Uterus (tissue), 2 donors: ENCODE results near the gene BTBD9.

Source experiments
- POLR2A ChIP-seq, 2 donors: fragments of 450-650 bp; IDR thresholded peaks; one replicate each; pipeline ENCODE4 v1.6.1; 2016; ENCODE audit warnings: antibody characterized with exemption in 2 of 2, mild to moderate bottlenecking in 1 of 2, moderate library complexity in 1 of 2
- TF ChIP-seq, protein P1 (sequence below), 4 experiments: fragments of 200-600 bp in 2 of 4; fragments of 450-650 bp in 2 of 4; sonication (generic) in 2 of 4; IDR thresholded peaks; one replicate each; pipeline ENCODE4 v1.5.1; 2016 to 2019; ENCODE audit warnings: antibody characterized with exemption in 4 of 4, mild to moderate bottlenecking in 2 of 4, moderate library complexity in 1 of 4

DNA sequence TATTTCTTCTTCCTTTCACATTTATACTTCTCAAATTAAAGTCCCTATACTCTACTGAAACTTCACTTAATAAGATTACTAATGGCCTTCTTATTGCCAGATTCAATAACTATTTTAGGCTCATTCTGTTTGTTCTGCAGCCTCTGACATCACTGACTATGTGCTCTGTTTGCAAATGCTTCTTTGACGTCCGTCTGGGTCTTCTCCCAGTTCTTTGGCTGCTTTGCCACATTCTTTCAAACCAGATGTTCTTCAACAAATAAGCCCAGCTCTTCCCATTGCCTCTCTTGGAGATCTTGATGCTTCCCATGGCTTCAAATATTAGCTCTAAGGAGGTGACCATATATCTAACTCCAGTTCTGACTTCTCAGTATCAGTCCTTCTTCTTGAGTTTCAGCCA, 117.4 kb downstream of the BTBD9 start:
- TF ChIP-seq, protein P1, sequence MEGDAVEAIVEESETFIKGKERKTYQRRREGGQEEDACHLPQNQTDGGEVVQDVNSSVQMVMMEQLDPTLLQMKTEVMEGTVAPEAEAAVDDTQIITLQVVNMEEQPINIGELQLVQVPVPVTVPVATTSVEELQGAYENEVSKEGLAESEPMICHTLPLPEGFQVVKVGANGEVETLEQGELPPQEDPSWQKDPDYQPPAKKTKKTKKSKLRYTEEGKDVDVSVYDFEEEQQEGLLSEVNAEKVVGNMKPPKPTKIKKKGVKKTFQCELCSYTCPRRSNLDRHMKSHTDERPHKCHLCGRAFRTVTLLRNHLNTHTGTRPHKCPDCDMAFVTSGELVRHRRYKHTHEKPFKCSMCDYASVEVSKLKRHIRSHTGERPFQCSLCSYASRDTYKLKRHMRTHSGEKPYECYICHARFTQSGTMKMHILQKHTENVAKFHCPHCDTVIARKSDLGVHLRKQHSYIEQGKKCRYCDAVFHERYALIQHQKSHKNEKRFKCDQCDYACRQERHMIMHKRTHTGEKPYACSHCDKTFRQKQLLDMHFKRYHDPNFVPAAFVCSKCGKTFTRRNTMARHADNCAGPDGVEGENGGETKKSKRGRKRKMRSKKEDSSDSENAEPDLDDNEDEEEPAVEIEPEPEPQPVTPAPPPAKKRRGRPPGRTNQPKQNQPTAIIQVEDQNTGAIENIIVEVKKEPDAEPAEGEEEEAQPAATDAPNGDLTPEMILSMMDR (IDR thresholded peaks at IDR 0.05): no peak
- TF ChIP-seq POLR2A (IDR thresholded peaks at IDR 0.05): no peak
